Upper lobe of left lung (tissue), 4 donors: ENCODE data around the gene LAMTOR4.

Source experiments
- POLR2A ChIP-seq, 4 donors: fragments of 450-650 bp; IDR thresholded peaks; one replicate each; pipeline ENCODE4 v1.5.1; 2016 to 2017; ENCODE audit warnings: antibody characterized with exemption in 4 of 4, mild to moderate bottlenecking in 2 of 4
- TF ChIP-seq, protein P1 (sequence below), 6 experiments: fragments of 450-650 bp in 4 of 6; fragments of 200-600 bp in 2 of 6; sonication (generic) in 2 of 6; IDR thresholded peaks; one replicate each; pipeline ENCODE4 v1.5.1; 2016 to 2019; ENCODE audit warnings: antibody characterized with exemption in 6 of 6

- TF ChIP-seq, protein P1, sequence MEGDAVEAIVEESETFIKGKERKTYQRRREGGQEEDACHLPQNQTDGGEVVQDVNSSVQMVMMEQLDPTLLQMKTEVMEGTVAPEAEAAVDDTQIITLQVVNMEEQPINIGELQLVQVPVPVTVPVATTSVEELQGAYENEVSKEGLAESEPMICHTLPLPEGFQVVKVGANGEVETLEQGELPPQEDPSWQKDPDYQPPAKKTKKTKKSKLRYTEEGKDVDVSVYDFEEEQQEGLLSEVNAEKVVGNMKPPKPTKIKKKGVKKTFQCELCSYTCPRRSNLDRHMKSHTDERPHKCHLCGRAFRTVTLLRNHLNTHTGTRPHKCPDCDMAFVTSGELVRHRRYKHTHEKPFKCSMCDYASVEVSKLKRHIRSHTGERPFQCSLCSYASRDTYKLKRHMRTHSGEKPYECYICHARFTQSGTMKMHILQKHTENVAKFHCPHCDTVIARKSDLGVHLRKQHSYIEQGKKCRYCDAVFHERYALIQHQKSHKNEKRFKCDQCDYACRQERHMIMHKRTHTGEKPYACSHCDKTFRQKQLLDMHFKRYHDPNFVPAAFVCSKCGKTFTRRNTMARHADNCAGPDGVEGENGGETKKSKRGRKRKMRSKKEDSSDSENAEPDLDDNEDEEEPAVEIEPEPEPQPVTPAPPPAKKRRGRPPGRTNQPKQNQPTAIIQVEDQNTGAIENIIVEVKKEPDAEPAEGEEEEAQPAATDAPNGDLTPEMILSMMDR (IDR thresholded peaks at IDR 0.05), result no peak
- no peak for TF ChIP-seq POLR2A (IDR thresholded peaks at IDR 0.05)
These were observed 39.1 kb upstream of the LAMTOR4 start for GRCh38 chr7:100109521-100110163.
